Activated T-helper 1 cell treated with anti-CD3 and anti-CD28 coated beads, Interleukin-12 subunit alpha, Interleukin-12 subunit beta, Interleukin-2, Interleukin-4 antibody, amounts not matched to agents 30 ng/mL and 10 ng/mL and 1 ng/mL, durations not matched to agents 14 hours and 24 hours and 36 hours (primary cell): ENCODE results near the gene RNF180. TPM values are rescaled to one million over a fixed set of nuclear protein-coding genes. Genes with fewer than 3 reads are reported as not detected.

Experiments used
- DNase-seq: peaks from one replicate; pipeline ENCODE4 v3.0.0; 2021; ENCODE audit warnings: low spot score
- H3K27ac Mint-ChIP-seq: one replicate; pipeline ENCODE4 v1.8.0; 2021; ENCODE audit warnings: mild to moderate bottlenecking, mixed read lengths
- H3K27me3 Mint-ChIP-seq: one replicate; pipeline ENCODE4 v1.8.0; 2022; ENCODE audit warnings: mild to moderate bottlenecking, moderate library complexity, mixed read lengths; ENCODE audit not compliant: insufficient read depth
- H3K36me3 Mint-ChIP-seq: one replicate; pipeline ENCODE4 v1.8.0; 2021; ENCODE audit warnings: low read depth, mixed read lengths
- H3K4me1 Mint-ChIP-seq: one replicate; pipeline ENCODE4 v1.8.0; 2021; ENCODE audit warnings: low read depth, mixed read lengths
- H3K4me3 Mint-ChIP-seq: one replicate; pipeline ENCODE4 v1.8.0; 2021; ENCODE audit warnings: mild to moderate bottlenecking, moderate library complexity, mixed read lengths
- H3K9me3 Mint-ChIP-seq: one replicate; pipeline ENCODE4 v1.8.0; 2021; ENCODE audit warnings: mixed read lengths
- intact Hi-C: fragments of 100-400 bp; cut with micrococcal nuclease; formaldehyde crosslinking; loops from one replicate; pipeline ENCODE4 v1.15.1; 2024
- total RNA-seq: library from RNA; stranded (reverse); gene quantifications from 2 replicates; pipeline ENCODE4 v1.2.3, GENCODE V29; 2022

RNF180 gene
- total RNA-seq, 1 donor from 2014 or later, result not detected

DNA sequence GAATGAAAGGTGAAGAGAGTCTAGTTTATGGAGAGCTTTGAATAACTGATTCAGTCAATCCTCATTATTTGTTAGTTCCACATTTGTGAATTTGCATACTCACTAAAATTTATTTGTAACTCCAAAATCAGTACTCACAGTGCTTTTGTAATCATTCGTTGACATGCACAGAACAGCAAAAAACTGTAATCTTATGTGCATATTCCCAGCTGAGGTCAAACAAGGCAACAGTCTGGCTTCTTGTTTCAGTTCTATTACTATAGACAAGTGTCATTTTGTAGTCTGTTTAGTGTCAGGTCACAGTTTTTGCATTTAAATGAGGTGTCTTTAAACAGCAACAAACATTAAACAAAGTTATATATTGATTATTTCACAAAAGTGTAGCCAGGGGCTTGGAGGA lies 142.5 kb downstream of the RNF180 start:
- no peak overlapping the region for H3K27ac Mint-ChIP-seq
- intact Hi-C loops, result no loop called here
- no peaks in the 10 kb centered on the region for H3K4me1 Mint-ChIP-seq
- no peak for DNase-seq
- H3K36me3 Mint-ChIP-seq, result no peaks in the 10 kb centered on the region
- no peak overlapping the region for H3K4me3 Mint-ChIP-seq
- H3K27me3 Mint-ChIP-seq, result no peaks in the 10 kb centered on the region
- H3K9me3 Mint-ChIP-seq, result no peaks in the 10 kb centered on the region

- no peak for DNase-seq
- Mint-ChIP-seq H3K9me3 (no peaks in the 10 kb centered on the region), H3K36me3 (no peaks in the 10 kb centered on the region), H3K4me3 (no peak overlapping the region), H3K4me1 (no peaks in the 10 kb centered on the region), H3K27ac (no peak overlapping the region), H3K27me3 (no peaks in the 10 kb centered on the region)
- intact Hi-C loops, result no loop called here
Measured at GRCh38 chr5:64312491-64312890, 146.8 kb downstream of the RNF180 start.

DNA sequence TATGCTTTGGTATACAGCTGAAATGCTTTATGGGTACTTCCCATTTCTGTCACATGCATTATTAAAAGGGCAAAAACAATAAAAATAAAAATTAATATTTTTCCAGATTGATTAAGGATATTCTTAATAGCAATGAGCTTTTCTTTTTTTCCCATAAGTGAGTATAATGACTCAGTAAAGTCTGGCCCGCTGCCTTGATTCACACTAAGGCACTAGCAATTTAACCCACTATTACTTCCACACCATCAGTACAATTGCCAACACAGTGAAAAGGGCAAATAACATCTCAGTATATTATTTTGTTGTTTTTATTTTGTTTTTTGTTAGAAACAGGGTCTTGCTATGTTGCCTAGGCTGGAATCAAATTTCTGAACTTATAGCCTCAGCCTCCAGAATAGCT lies 150.1 kb downstream of the RNF180 start:
- no peak for DNase-seq
- H3K4me3 Mint-ChIP-seq, result no peak overlapping the region
- intact Hi-C loops, result no loop called here
- no peaks in the 10 kb centered on the region for H3K9me3 Mint-ChIP-seq
- no peak overlapping the region for H3K27ac Mint-ChIP-seq
- H3K4me1 Mint-ChIP-seq, result no peaks in the 10 kb centered on the region
- no peaks in the 10 kb centered on the region for H3K36me3 Mint-ChIP-seq
- no peaks in the 10 kb centered on the region for H3K27me3 Mint-ChIP-seq

GRCh38 chr5:64318175-64318574 lies 152.5 kb downstream of the RNF180 start:
- intact Hi-C loops, result no loop called here
- no peaks in the 10 kb centered on the region for H3K4me1 Mint-ChIP-seq
- no peaks in the 10 kb centered on the region for H3K36me3 Mint-ChIP-seq
- DNase-seq, result no peak
- H3K9me3 Mint-ChIP-seq, result no peaks in the 10 kb centered on the region
- no peak overlapping the region for H3K4me3 Mint-ChIP-seq
- H3K27me3 Mint-ChIP-seq, result no peaks in the 10 kb centered on the region
- no peak overlapping the region for H3K27ac Mint-ChIP-seq

- Mint-ChIP-seq H3K4me1 (no peaks in the 10 kb centered on the region), H3K27ac (no peak overlapping the region), H3K36me3 (no peaks in the 10 kb centered on the region), H3K4me3 (no peak overlapping the region), H3K27me3 (no peaks in the 10 kb centered on the region), H3K9me3 (peaks cover 14% of the 10 kb centered on the region)
- no peak for DNase-seq
- intact Hi-C loops, result no loop called here
Measured at GRCh38 chr5:64323591-64323990, 157.9 kb downstream of the RNF180 start.

DNA sequence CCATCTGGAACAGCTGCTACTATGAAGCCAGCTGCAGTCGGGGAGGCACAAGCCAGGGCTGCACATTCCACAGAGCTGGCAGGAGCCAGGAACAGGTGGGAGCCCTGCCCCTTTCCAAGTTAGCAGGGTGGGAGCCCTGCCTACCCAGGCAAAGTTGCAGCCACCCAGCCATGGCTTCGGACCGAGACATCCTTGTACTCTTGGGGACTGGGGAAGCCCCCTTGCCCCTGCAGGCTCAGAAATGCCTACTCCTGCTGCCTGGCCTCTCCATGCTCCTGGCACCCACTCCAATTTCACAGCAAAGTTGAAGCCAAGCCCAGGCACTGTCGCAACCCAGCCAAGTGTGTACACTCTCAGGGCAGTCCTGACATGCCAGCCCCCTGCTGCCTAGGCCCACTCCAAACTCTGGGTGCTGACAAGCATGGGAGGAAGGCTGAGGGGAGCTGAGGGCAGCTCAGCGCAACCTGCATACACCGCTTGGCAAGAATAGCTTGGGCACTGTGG lies 165.1 kb downstream of the RNF180 start:
- H3K4me3 Mint-ChIP-seq, result no peak overlapping the region
- H3K4me1 Mint-ChIP-seq, result no peaks in the 10 kb centered on the region
- H3K27me3 Mint-ChIP-seq, result no peaks in the 10 kb centered on the region
- H3K36me3 Mint-ChIP-seq, result no peaks in the 10 kb centered on the region
- H3K27ac Mint-ChIP-seq, result no peak overlapping the region
- intact Hi-C loops, result no loop called here
- DNase-seq, result no peak
- peaks cover 20% of the 10 kb centered on the region for H3K9me3 Mint-ChIP-seq

- H3K36me3 Mint-ChIP-seq, result no peaks in the 10 kb centered on the region
- no peak overlapping the region for H3K4me3 Mint-ChIP-seq
- no peaks in the 10 kb centered on the region for H3K4me1 Mint-ChIP-seq
- H3K9me3 Mint-ChIP-seq, result peaks cover 14% of the 10 kb centered on the region
- no peak for DNase-seq
- no peak overlapping the region for H3K27ac Mint-ChIP-seq
- no peaks in the 10 kb centered on the region for H3K27me3 Mint-ChIP-seq
- intact Hi-C loops, result no loop called here
Measured at GRCh38 chr5:64331597-64332277, 166.1 kb downstream of the RNF180 start.

- H3K9me3 Mint-ChIP-seq, result peaks cover 9% of the 10 kb centered on the region
- intact Hi-C loops, result no loop called here
- H3K27ac Mint-ChIP-seq, result no peak overlapping the region
- H3K27me3 Mint-ChIP-seq, result no peaks in the 10 kb centered on the region
- no peaks in the 10 kb centered on the region for H3K36me3 Mint-ChIP-seq
- H3K4me3 Mint-ChIP-seq, result no peak overlapping the region
- no peaks in the 10 kb centered on the region for H3K4me1 Mint-ChIP-seq
- DNase-seq, result no peak
Measured at GRCh38 chr5:64333886-64334285, 168.2 kb downstream of the RNF180 start.

DNA sequence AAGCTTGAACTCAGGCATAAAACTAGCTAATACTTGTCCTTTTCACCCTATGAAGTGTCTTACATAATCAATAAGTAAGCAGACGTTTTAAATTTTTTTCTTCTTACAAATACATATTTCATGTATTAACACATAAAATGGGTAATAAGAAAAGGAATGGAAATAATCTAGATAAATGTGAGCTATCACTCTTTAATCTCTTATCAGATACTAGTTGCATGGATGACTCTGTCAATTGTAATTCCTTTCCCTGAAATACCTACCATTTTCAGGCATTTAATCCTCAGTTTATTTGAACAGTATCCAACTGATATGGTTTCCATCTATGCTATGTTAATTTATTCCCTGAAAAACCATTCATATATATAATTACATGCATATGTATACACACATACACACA lies 174.1 kb downstream of the RNF180 start:
- Mint-ChIP-seq H3K36me3 (no peaks in the 10 kb centered on the region), H3K4me3 (no peak overlapping the region), H3K27ac (no peak overlapping the region), H3K9me3 (peaks cover 3% of the 10 kb centered on the region), H3K4me1 (no peaks in the 10 kb centered on the region), H3K27me3 (no peaks in the 10 kb centered on the region)
- no peak for DNase-seq
- intact Hi-C loops, result no loop called here

DNA sequence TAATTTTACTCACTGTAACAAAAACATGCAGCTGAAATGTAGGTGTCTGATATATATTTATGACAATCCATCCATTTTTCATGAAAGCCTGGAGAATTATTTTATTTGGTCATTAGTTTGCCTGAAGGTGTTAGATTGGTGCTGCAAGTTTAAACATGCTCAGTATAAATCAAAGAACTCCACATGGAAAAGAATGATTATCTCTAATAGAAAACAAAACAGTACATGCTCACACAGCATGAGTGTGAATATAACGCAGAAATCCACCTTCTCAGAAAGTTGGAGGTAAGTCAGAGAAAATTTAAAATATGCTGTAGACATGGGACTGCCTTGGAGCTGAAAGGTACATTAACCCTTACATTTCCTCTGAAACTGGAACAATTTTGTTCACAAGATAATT lies 174.7 kb downstream of the RNF180 start:
- Mint-ChIP-seq H3K4me1 (no peaks in the 10 kb centered on the region), H3K4me3 (no peak overlapping the region), H3K9me3 (peaks cover 3% of the 10 kb centered on the region), H3K27me3 (no peaks in the 10 kb centered on the region), H3K36me3 (no peaks in the 10 kb centered on the region), H3K27ac (no peak overlapping the region)
- intact Hi-C loops, result no loop called here
- DNase-seq, result no peak

DNA sequence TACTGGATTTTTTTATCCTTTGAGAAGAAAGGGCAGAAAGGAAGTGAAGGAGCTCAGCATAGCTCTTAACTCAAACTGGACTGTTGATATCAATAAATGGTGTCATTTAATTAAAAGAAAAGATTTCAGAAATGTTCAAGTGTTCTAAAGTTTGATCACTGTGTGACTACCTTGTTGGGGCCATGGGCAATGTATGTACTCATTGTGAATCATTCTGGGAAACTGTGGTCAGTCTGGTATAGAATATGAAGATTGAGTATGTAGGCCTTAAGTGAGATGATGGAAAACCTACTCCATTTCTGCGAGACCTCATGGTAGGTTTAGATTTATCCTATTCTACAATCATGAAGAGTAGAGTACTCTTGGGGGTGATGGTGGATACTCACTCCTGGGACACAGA lies 175.7 kb downstream of the RNF180 start:
- H3K36me3 Mint-ChIP-seq, result no peaks in the 10 kb centered on the region
- intact Hi-C loops, result no loop called here

GRCh38 chr5:64344501-64344900 lies 178.9 kb downstream of the RNF180 start:
- Mint-ChIP-seq H3K9me3 (no peaks in the 10 kb centered on the region), H3K27ac (no peak overlapping the region), H3K4me1 (no peaks in the 10 kb centered on the region), H3K36me3 (no peaks in the 10 kb centered on the region), H3K4me3 (no peak overlapping the region), H3K27me3 (no peaks in the 10 kb centered on the region)
- DNase-seq, result no peak
- intact Hi-C loops, result no loop called here

More for the DNA sequence above, 175.7 kb downstream of the RNF180 start:
- H3K4me1 Mint-ChIP-seq, result no peaks in the 10 kb centered on the region
- no peak overlapping the region for H3K27ac Mint-ChIP-seq
- H3K9me3 Mint-ChIP-seq, result peaks cover 3% of the 10 kb centered on the region
- no peak overlapping the region for H3K4me3 Mint-ChIP-seq
- H3K27me3 Mint-ChIP-seq, result no peaks in the 10 kb centered on the region
- no peak for DNase-seq

- DNase-seq, result no peak
- Mint-ChIP-seq H3K36me3 (no peaks in the 10 kb centered on the region), H3K4me3 (no peak overlapping the region), H3K9me3 (no peaks in the 10 kb centered on the region), H3K27me3 (no peaks in the 10 kb centered on the region), H3K27ac (no peak overlapping the region), H3K4me1 (no peaks in the 10 kb centered on the region)
- intact Hi-C loops, result no loop called here
Measured at GRCh38 chr5:64347309-64347708, 181.7 kb downstream of the RNF180 start.

DNA sequence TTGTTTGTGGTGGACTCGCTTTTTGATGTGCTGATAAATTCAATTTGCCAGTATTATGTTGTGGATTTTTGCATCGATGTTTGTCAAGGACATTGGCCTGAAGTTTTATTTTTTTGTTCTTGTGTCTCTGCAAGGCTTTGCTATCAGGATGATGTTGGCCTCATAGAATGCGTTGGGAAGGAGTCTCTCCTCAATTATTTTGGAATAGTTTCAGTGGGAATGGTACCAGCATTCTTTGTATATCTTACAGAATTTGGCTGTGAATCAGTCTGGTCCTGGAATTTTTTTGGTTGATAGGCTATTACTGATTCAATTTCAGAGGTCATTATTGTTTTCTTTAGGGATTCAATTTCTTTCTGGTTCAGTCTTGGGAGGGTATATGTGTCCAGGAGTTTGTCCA lies 198.8 kb downstream of the RNF180 start:
- Mint-ChIP-seq H3K4me3 (no peak overlapping the region), H3K27ac (no peak overlapping the region), H3K4me1 (no peaks in the 10 kb centered on the region), H3K27me3 (no peaks in the 10 kb centered on the region), H3K9me3 (peaks cover 22% of the 10 kb centered on the region), H3K36me3 (no peaks in the 10 kb centered on the region)
- DNase-seq, result no peak
- intact Hi-C loops, result no loop called here
